HG03066 (cell line): Measurements from ENCODE around the gene CYP11A1.

Experiments used
- ATAC-seq: cut with Tn5 transposase; IDR thresholded peaks from one replicate; pipeline ENCODE4 v1.9.1; 2021; ENCODE audit warnings: low read depth; ENCODE audit not compliant: unreplicated experiment

CYP11A1 gene

GRCh38 chr15:74328331-74329056 lies 39.0 kb downstream of the CYP11A1 start:
- no peak for ATAC-seq

GRCh38 chr15:74327756-74328155 lies 39.7 kb downstream of the CYP11A1 start:
- no peak for ATAC-seq

DNA sequence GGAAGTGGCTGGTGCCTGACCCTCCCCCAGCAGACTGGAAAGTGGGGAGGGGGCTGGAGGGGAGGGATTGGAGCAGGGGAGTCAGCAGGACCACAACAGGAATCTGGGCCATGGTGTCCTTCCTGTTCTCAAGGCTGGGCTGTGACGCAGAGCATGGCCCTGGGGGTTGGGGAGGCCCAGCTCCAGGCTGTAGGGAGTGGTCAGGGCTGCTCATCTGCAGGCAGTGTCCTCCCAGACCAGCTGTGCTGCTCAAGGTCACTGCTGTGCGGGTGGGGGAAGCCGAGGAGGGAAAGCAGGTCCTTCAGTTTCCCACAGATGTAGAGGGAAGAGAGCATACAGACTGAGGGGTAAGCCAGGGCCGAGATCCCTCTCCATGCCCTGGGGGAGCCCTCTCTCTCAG lies 40.7 kb downstream of the CYP11A1 start:
- no peak for ATAC-seq

DNA sequence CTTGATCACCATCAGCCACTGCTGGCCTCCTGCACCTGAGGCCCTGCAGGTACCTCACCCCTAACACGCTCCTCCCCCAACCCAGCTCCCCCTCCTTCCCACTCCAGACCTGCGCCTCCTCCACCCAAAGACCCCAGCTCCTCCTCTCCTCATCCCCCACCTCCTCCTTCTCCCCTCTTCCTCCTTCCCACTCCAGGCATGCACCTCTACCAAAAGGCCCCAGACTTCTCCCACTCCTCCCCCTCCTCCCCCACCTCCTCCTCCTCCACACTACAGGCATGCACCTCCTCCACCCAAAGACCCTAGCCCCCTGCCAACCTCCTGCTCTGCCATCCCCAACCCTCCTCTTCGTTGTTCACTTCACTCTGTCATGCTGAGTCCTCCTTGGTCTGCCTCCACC lies 42.7 kb downstream of the CYP11A1 start:
- ATAC-seq = no peak

GRCh38 chr15:74322558-74323180 lies 44.8 kb downstream of the CYP11A1 start:
- no peak for ATAC-seq

- no peak for ATAC-seq
Observed at GRCh38 chr15:74320352-74321247, 46.8 kb downstream of the CYP11A1 start.

- no peak for ATAC-seq
Observed at GRCh38 chr15:74319596-74320351, 47.7 kb downstream of the CYP11A1 start.

- no peak for ATAC-seq
Observed at GRCh38 chr15:74319138-74319460, 48.3 kb downstream of the CYP11A1 start.

- no peak for ATAC-seq
Observed at GRCh38 chr15:74318376-74319137, 48.9 kb downstream of the CYP11A1 start.

GRCh38 chr15:74317820-74318375 lies 49.5 kb downstream of the CYP11A1 start:
- ATAC-seq = no peak

DNA sequence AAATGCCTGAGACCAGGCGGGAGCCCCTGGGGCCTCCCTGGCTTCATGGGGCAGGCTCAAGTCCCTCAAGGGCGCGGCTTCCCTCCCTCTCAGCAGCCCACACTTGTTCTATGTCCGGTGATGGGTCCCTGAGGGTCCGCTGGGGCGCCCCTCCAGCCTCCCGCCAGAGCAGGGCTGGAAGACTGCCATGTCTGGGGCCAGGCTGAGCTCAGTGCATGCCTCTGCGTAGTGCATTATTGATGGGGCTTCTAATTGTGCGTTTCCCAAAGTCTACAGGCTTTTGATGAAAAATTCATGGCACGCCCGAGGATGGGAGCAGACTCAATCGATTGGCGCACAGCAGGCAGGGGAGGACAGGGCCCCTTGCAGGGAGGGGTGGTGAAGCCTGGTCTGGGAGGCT lies 51.3 kb downstream of the CYP11A1 start:
- ATAC-seq = no peak

- no peak for ATAC-seq
Observed at GRCh38 chr15:74315626-74316025, 51.8 kb downstream of the CYP11A1 start.

DNA sequence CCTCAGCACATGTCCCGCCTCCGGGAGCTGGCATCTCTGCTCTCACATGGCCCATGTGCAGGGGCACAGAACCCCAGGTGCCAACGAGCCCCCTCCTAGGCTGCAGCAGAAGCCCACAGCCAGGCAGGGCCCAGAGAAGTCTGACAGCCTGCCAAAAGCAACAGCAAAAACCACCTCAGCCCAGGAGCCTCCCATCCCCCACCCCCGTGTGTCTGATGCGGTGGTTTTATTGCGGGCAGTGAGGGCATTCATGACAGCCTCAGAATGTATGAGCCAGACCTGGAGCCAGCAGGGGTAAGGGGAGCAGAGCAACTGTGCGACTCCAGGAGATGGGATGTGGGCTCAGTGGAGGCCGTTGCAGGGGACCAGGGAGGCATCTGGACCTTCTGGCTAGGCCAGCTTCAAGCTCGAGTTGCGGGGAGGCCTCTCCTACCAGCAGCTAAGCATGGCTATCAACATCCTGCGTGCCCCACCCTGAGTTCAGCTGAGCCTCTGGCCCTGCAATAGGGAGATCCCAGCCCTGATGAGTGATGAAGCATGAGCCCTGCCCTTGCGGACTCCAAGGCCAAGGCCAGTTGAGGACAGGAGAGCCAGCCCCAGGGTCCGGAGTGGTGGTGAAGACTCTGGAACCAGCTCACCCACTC lies 52.5 kb downstream of the CYP11A1 start:
- no peak for ATAC-seq

GRCh38 chr15:74313889-74314288 lies 53.6 kb downstream of the CYP11A1 start:
- no peak for ATAC-seq

- no peak for ATAC-seq
Observed at GRCh38 chr15:74312445-74313007, 54.9 kb downstream of the CYP11A1 start.

DNA sequence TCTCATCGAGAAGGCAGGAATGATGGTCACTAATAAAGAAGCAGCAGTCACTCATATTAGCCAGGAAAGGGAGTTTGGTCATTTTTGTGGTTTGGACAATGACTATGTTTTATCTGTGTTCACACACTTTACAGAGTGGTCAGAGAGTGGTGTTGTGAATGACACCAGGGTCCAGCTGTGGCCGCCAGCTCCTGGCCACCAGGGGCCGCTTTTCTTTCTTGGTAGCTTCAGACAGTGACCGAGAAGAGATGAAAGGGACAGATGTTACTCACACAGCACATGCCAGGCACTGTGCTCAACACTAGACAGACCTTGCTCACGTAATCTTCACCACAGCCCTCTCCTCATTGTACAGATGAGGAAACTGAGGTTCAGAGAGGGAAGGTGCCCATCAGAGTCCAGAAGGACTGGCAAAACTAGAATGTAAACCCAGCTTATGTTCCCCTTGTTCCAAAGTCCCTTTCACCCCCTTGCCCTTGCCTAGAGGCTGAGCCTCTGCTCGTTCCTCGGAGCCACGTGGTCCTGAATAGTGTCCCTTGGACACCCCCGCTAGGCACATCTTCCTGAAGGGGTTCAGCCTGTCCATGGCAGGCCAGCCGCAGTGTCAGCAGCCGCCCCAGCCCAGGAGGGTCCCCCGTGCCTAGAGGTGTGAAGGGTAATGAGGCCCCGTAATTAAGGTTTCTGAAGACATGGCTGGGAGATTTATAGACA lies 55.6 kb downstream of the CYP11A1 start:
- ATAC-seq = no peak

GRCh38 chr15:74307827-74308811 lies 59.3 kb downstream of the CYP11A1 start:
- ATAC-seq = no peak
